ENCODE results near the gene VWC2. TPM values are rescaled to one million over a fixed set of nuclear protein-coding genes. Genes with fewer than 3 reads are reported as not detected.

VWC2 gene
- total RNA-seq, 2 experiments from 2014 or later: not detected

DNA sequence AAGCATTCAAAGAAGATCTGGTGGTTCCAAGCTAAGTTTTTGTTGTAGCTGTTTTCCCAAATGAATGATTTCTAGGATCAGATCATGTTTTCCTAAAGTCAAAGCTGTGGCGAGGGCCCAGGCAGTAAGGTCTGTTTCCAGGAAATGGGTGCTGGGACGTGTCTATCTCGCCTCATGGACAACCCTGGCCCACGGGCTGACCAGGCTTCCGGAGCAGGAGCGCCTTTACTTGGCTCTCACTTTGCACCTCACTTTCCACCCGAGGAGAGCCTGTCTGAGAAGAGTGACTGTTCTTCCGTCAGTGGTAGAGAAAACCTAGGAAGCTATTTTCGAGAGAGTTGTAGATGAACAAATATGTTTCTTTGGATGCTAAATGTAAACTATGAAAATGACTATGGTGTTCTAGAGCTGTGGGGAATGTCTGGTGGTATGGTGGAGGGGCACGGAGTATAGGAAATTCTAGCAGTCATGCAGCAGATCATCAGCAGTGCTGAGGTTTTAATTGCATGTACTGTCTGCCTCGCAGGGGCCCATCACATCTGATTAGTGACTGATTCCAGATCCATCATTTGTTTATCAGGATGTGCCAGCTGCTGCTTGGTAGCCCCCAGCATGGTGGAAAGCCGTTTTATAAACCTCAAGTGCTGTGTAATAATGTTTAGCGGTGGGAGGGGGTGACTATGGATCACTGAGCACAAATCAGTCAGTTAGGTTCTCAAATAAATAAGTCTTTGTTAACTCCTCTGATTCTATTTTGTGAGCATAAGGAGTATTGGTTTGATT, 66.6 kb downstream of the VWC2 start:
- no peaks in the 10 kb centered on the region for H3K9me3 ChIP-seq (ENCODE audit: low read length)
- no peaks in the 10 kb centered on the region for H3K9me2 ChIP-seq (ENCODE audit: insufficient read depth, low read length)
- BruUV-seq (replicated peaks): no TSS peak
- H3K79me2 ChIP-seq (ENCODE audit: insufficient read depth, low read depth, low read length): no peaks in the 10 kb centered on the region
- no peaks in the 10 kb centered on the region for H3K36me3 ChIP-seq (ENCODE audit: insufficient read depth, low read length)
- H3K27ac ChIP-seq (ENCODE audit: low read depth, low read length, poor library complexity, severe bottlenecking): no peak overlapping the region
- ChIA-PET POLR2A (no interaction called here), CTCF (ENCODE audit: unreplicated experiment) (no interaction called here)
- no peak overlapping the region for H3K4me3 ChIP-seq (ENCODE audit: low read depth, low read length, poor library complexity, severe bottlenecking)
- H3K4me1 ChIP-seq (ENCODE audit: insufficient read depth, low read length, poor library complexity, severe bottlenecking): no peaks in the 10 kb centered on the region
- no peak overlapping the region for H3K4me2 ChIP-seq (ENCODE audit: low read length)
- no peak overlapping the region for H2AFZ ChIP-seq (ENCODE audit: low read length)
- no peaks in the 10 kb centered on the region for H4K20me1 ChIP-seq (ENCODE audit: insufficient read depth, low read length)
- no peak for TF ChIP-seq EZH2phosphoT487 (IDR thresholded peaks at IDR 0.05; ENCODE audit: borderline replicate concordance, low read depth, low read length)
- TF ChIP-seq CTCF (conservative IDR thresholded peaks at IDR 0.05; ENCODE audit: low read length): no peak
- no peak for DNase-seq (ENCODE audit: low spot score)
- intact Hi-C loops (cut with micrococcal nuclease; ENCODE audit: unreplicated experiment): no loop called here

GRCh38 chr7:49840751-49841405, 67.4 kb downstream of the VWC2 start:
- no peak for DNase-seq (ENCODE audit: low spot score)
- Histone ChIP-seq H3K36me3 (ENCODE audit: insufficient read depth, low read length) (no peaks in the 10 kb centered on the region), H3K4me1 (ENCODE audit: insufficient read depth, low read length, poor library complexity, severe bottlenecking) (no peaks in the 10 kb centered on the region), H4K20me1 (ENCODE audit: insufficient read depth, low read length) (no peaks in the 10 kb centered on the region), H3K4me3 (ENCODE audit: low read depth, low read length, poor library complexity, severe bottlenecking) (no peak overlapping the region), H2AFZ (ENCODE audit: low read length) (no peak overlapping the region), H3K4me2 (ENCODE audit: low read length) (no peak overlapping the region), H3K9me2 (ENCODE audit: insufficient read depth, low read length) (no peaks in the 10 kb centered on the region), H3K27ac (ENCODE audit: low read depth, low read length, poor library complexity, severe bottlenecking) (no peak overlapping the region), H3K79me2 (ENCODE audit: insufficient read depth, low read depth, low read length) (no peaks in the 10 kb centered on the region), H3K9me3 (ENCODE audit: low read length) (no peaks in the 10 kb centered on the region)
- TF ChIP-seq EZH2phosphoT487 (IDR thresholded peaks at IDR 0.05; ENCODE audit: borderline replicate concordance, low read depth, low read length) (no peak), CTCF (conservative IDR thresholded peaks at IDR 0.05; ENCODE audit: low read length) (no peak)
- BruUV-seq (replicated peaks): no TSS peak
- ChIA-PET CTCF (ENCODE audit: unreplicated experiment) (no interaction called here), POLR2A (interaction anchor here (0.8 to 1.4 kb wide), 4 partner anchors 10 to 630 kb away, joined by 3 read pairs; no protein-coding TSS in a partner anchor)
- intact Hi-C loops (cut with micrococcal nuclease; ENCODE audit: unreplicated experiment): no loop called here

GRCh38 chr7:49845626-49846025, 72.2 kb downstream of the VWC2 start:
- Histone ChIP-seq H4K20me1 (ENCODE audit: insufficient read depth, low read length) (no peaks in the 10 kb centered on the region), H3K79me2 (ENCODE audit: insufficient read depth, low read depth, low read length) (no peaks in the 10 kb centered on the region), H3K36me3 (ENCODE audit: insufficient read depth, low read length) (no peaks in the 10 kb centered on the region), H3K9me2 (ENCODE audit: insufficient read depth, low read length) (no peaks in the 10 kb centered on the region), H3K4me2 (ENCODE audit: low read length) (no peak overlapping the region), H3K4me3 (ENCODE audit: low read depth, low read length, poor library complexity, severe bottlenecking) (no peak overlapping the region), H3K4me1 (ENCODE audit: insufficient read depth, low read length, poor library complexity, severe bottlenecking) (no peaks in the 10 kb centered on the region), H3K9me3 (ENCODE audit: low read length) (no peaks in the 10 kb centered on the region), H2AFZ (ENCODE audit: low read length) (no peak overlapping the region), H3K27ac (ENCODE audit: low read depth, low read length, poor library complexity, severe bottlenecking) (no peak overlapping the region)
- intact Hi-C loops (cut with micrococcal nuclease; ENCODE audit: unreplicated experiment): no loop called here
- ChIA-PET CTCF (ENCODE audit: unreplicated experiment) (no interaction called here), POLR2A (no interaction called here)
- no peak for TF ChIP-seq EZH2phosphoT487 (IDR thresholded peaks at IDR 0.05; ENCODE audit: borderline replicate concordance, low read depth, low read length)
- TF ChIP-seq CTCF (conservative IDR thresholded peaks at IDR 0.05; ENCODE audit: low read length): no peak
- DNase-seq (ENCODE audit: low spot score): no peak
- BruUV-seq (replicated peaks): no TSS peak
